Chondrocyte (in vitro differentiated cells): ENCODE results near the gene FYB2. TPM values are rescaled to one million over a fixed set of nuclear protein-coding genes. Genes with fewer than 3 reads are reported as not detected.

ENCODE experiments used
- DNase-seq: peaks from one replicate; pipeline ENCODE4 v3.0.0; 2021; ENCODE audit warnings: mixed read lengths, low spot score
- H3K27ac Mint-ChIP-seq: one replicate; pipeline ENCODE4 v1.8.0; 2021; ENCODE audit warnings: mild to moderate bottlenecking, moderate library complexity, mixed read lengths; ENCODE audit not compliant: unreplicated experiment
- H3K27me3 Mint-ChIP-seq: 2 replicates; pipeline ENCODE4 v1.8.0; 2021; ENCODE audit warnings: low read depth, mixed read lengths
- H3K36me3 Mint-ChIP-seq: 2 replicates; pipeline ENCODE4 v1.8.0; 2021; ENCODE audit warnings: low read depth, mixed read lengths
- H3K4me1 Mint-ChIP-seq: 2 replicates; pipeline ENCODE4 v1.8.0; 2021; ENCODE audit warnings: low read depth, mild to moderate bottlenecking, mixed read lengths
- H3K4me3 Mint-ChIP-seq: one replicate; pipeline ENCODE4 v1.8.0; 2021; ENCODE audit warnings: mild to moderate bottlenecking, moderate library complexity, mixed read lengths; ENCODE audit not compliant: unreplicated experiment
- H3K9me3 Mint-ChIP-seq: 2 replicates; pipeline ENCODE4 v1.8.0; 2021; ENCODE audit warnings: low read depth, mixed read lengths
- CTCF ChIP-seq: fragments of 200-600 bp; sonication (generic); IDR thresholded peaks from 2 replicates; pipeline ENCODE4 v1.5.0; 2021; ENCODE audit warnings: antibody characterized with exemption, mild to moderate bottlenecking, moderate library complexity
- total RNA-seq: library from RNA; stranded (reverse); gene quantifications from 3 replicates; pipeline ENCODE4 v1.2.1, GENCODE V29; 2021

The FYB2 gene
- total RNA-seq, 1 donor from 2014 or later, result 0.10 TPM

DNA sequence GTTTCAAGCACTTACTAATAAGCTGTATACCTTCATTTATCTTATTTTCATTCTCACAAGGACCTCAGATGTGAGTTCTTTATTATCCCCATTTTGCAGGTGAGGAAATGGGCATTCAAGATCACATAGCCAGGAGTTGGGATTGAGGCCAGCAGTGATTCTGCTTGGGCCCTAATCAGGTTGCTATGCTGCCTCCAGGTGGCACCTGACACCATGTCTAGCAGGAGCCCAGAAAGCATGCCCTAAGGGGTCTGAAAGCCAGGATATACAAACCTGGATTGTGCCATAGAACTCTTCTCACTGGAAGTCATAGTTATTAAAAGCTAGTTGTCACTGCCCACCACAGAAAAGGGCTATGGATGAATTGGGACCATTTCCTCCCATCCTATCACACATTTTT lies 61.1 kb downstream of the FYB2 start:
- no peak for DNase-seq
- no peaks in the 10 kb centered on the region for H3K9me3 Mint-ChIP-seq
- TF ChIP-seq CTCF, result no peak
- no peak overlapping the region for H3K4me3 Mint-ChIP-seq
- peaks cover 3% of the 10 kb centered on the region for H3K4me1 Mint-ChIP-seq
- H3K27me3 Mint-ChIP-seq, result no peaks in the 10 kb centered on the region
- no peaks in the 10 kb centered on the region for H3K36me3 Mint-ChIP-seq
- H3K27ac Mint-ChIP-seq, result no peak overlapping the region

GRCh38 chr1:56755911-56756310 lies 63.3 kb downstream of the FYB2 start:
- peaks cover 3% of the 10 kb centered on the region for H3K4me1 Mint-ChIP-seq
- no peak overlapping the region for H3K27ac Mint-ChIP-seq
- H3K4me3 Mint-ChIP-seq, result no peak overlapping the region
- H3K27me3 Mint-ChIP-seq, result no peaks in the 10 kb centered on the region
- H3K36me3 Mint-ChIP-seq, result no peaks in the 10 kb centered on the region
- no peak for DNase-seq
- H3K9me3 Mint-ChIP-seq, result no peaks in the 10 kb centered on the region
- TF ChIP-seq CTCF, result no peak

DNA sequence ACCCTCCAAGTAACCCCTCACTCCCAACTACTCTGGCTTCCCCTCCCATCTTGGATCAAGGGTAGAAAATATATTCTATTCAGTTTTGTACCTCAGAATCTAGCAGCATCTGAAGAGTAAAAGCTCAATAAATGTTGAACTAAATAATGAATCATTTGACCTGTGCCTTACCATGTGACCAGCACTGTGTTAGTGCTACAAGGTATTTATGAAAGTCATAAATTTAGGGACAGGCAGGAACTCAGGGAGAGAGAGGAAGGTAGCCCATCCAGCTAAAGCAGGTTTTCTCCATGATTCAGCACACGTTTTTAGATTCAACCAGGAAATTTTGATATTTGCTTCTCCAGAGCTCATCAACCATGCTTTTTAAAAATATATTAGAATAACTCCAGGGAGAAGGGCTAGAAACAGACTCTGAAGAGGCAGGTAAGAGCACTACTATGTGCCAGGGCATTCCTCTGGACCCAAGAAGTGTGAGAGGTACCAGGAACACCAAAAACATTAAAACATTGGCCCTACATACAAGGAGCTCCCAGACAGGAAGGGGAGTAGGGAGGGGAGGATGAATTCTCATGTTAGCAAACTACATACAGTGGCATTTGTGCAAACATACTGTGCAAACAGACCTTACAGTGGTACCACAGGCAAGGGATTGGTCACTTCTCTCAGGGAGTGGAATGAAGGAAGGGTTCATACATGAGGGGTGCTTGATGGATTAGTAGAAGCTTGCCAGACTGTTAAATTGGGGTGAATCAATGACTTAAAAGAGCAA lies 64.3 kb downstream of the FYB2 start:
- Mint-ChIP-seq H3K36me3 (no peaks in the 10 kb centered on the region), H3K4me3 (no peak overlapping the region), H3K9me3 (no peaks in the 10 kb centered on the region), H3K27ac (no peak overlapping the region), H3K4me1 (peaks cover 3% of the 10 kb centered on the region), H3K27me3 (no peaks in the 10 kb centered on the region)
- DNase-seq, result no peak
- no peak for TF ChIP-seq CTCF

- TF ChIP-seq CTCF, result no peak
- Mint-ChIP-seq H3K27ac (no peak overlapping the region), H3K9me3 (peaks cover 3% of the 10 kb centered on the region), H3K4me3 (no peak overlapping the region), H3K27me3 (peaks cover 3% of the 10 kb centered on the region), H3K4me1 (no peaks in the 10 kb centered on the region), H3K36me3 (peaks cover 2% of the 10 kb centered on the region)
- DNase-seq, result no peak
Observed at GRCh38 chr1:56745231-56745630, 74.0 kb downstream of the FYB2 start.

DNA sequence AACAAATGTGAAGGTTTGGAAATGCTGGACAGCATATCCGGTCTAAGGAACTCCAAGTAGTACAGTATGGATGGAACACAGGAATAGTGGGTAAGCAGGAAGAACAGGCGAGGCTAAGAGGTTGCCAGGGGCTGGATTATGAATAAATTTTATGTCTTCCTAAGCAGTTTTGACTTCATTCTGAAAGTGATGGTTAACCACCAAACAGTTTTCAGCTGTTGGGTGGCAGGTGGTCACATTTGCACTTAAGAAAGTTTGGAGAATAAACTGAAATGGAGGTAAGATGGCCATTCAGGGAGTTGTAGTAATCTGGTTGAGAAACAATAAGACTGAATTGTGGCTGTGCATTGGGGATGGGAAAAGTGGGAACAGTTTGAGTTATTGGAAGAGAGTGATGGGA lies 90.2 kb downstream of the FYB2 start:
- peaks cover 6% of the 10 kb centered on the region for H3K36me3 Mint-ChIP-seq
- peaks cover 6% of the 10 kb centered on the region for H3K4me1 Mint-ChIP-seq
- no peak for TF ChIP-seq CTCF
- no peak overlapping the region for H3K27ac Mint-ChIP-seq
- no peak for DNase-seq
- no peak overlapping the region for H3K4me3 Mint-ChIP-seq
- H3K27me3 Mint-ChIP-seq, result peaks cover 12% of the 10 kb centered on the region
- H3K9me3 Mint-ChIP-seq, result peaks cover 6% of the 10 kb centered on the region
